Stimulated activated CD8-positive, alpha-beta memory T cell treated with anti-CD3 and anti-CD28 coated beads, Interleukin-7, amount 100 ng/mL, for 48 hours (primary cell): ENCODE measurements around the gene MCAT.
"Not testable (repeated sequence)": the region's sequence is repeated elsewhere in the genome, so short reads cannot be mapped to it uniquely, and the experiment has no call there.

Experiments used
- DNase-seq, 2 donors: peaks; one replicate each; pipeline ENCODE4 v3.0.0-alpha.2; 2020; ENCODE audit warnings: low read depth in 1 of 2; ENCODE audit errors: extremely low read depth in 1 of 2

The MCAT gene

DNA sequence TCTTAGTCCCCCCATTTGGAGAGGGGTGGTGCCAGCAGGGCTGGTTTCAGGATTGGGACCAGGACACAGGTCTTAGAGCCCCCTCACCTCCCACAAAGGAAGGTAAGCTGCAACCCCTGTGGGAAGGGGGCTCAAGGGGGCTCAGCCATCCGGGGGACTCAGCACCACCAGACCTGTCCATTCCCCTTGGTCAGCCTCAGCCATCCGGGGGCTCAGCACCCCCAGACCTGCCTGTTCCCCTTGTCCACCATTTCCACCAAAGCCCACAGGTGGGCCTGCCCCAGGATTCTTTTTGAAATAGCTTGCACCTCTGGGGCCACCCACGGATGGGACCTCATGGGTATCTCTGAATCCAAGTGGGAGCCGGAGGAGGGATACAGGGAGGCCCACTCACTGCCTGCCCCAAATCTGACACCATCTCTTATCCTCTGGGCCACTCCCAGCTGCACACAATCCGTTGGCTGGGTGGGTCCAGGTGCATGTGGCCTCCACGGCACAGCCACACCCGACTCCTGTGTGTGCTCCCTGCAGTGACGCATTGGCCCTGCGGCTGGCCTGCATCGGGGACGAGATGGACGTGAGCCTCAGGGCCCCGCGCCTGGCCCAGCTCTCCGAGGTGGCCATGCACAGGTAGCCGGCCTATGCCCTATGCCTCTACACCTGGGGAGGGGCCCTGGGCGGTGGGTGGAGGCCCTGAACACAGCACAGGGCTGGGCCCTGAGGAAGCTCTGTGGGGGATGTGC is 15.9 kb downstream of the MCAT start:
- no peak for DNase-seq

DNA sequence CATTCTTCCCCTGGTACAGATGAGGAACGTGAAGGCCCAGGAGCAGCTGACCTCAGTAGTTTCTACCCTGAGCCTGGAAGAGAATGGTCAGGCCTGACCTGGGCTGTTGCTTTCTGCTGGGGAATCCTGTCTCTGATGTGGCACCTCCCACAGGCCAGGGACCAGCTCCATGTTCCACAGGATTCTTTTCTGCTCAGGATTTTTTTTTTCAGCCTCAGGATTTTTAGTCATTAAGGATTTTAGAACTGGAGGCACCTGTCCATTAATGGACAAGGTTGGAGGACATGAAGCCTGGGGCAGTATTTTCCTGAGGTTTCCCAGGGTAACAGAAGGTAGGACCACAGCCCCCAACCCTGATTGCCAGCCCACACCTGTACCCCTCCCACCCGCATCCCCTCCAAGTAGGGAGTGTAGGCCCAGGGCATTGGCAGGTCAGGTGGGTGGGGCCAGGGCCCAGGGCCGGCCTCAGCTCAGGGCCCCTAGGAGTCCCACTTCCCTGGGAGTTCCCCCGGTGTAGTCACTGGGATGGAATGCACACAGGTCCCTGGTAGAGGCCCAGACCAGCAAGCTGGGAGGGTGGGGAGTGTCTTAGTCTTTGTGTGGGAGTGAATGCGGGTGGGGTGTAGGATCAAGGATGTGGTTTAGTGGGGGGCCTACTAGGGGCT is 16.6 kb downstream of the MCAT start:
- no peak for DNase-seq

DNA sequence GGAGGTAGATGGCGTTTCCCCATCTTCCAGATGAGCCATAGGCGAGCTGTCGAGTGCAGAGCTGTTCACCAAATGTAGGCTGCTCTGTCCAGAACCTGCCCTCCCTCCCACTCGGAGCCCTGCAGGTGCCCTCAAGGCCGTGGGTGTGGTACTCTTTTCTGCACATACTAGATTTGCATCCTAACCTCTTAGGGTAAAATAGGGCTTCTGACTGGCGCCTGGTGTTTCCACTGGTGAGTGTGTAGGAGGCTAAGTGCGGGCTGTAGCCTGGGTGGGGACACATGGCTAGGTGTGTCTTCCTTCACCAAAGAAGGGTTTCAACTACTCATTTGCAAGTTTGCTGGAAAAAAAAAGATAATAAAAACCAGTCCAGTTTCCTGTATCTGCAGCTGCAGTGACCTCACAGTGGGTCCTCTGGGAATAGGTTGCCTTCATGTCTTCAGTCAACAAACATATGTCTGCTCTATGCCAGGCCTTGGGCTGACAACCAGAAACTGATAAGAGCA is 24.2 kb downstream of the MCAT start:
- DNase-seq: no peak

DNA sequence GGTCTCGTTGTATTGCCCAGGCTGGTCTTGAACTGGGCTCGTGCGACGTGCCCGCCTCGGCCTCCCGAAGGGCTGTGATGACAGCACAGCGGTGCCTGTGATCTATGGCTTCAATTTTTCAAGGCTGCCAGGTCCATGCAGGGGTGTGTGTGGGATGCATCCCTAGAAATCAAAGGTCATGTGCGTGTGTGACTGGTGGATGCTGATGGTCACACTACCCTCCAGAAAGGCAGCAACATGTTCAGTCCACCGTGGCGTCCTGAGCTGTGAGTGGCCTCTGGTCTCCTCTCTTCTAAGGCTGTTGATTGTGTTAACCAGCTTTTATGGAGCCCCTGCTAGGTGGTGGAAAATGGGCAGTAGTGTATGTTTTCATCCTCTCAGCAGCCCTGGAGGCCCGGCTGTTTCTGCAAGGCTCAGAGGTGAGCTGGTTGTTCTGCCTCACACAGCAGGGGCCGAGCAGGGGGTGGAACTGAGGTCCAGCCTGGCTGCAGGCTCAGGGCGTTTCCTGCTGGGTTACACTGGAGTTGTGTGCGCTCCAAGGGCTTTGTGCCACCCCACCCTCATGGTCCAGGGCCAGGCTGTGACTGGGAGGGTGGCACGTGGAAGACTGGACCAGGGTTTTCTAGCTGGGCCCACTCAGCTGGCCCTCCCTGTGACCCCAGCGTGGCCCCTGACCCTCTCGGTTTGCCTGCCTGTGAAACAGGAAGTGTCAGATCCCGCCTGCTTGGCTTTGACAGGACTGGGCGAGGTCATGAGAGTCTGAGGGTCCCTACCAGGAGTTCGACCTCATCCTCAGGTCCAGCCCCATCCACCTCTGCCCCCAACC is 25.0 kb downstream of the MCAT start:
- no peak for DNase-seq

- DNase-seq: no peak
Observed at GRCh38 chr22:43116932-43117331, 26.3 kb downstream of the MCAT start.

DNA sequence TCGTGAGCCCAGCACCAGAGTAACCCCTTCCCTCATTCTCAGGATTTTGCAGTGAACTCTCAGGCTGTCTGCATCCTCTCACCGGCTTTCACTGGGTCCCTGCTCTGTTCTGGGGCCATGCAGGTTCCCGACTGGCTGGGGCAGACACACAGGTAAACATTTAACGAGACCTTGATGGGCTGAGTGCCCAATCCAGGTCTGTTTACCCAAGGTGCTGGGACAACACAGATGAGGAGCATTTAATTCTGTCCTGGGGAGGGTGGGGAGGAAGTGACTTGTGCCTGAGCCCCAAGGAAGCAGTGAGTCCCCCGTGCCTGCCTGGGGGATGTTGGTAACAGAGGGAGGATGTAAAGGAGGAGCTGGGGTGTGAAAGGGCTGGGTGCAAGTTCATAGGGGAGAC is 28.2 kb downstream of the MCAT start:
- no peak for DNase-seq

- DNase-seq: no peak
Observed at GRCh38 chr22:43113526-43114251, 29.5 kb downstream of the MCAT start.

DNA sequence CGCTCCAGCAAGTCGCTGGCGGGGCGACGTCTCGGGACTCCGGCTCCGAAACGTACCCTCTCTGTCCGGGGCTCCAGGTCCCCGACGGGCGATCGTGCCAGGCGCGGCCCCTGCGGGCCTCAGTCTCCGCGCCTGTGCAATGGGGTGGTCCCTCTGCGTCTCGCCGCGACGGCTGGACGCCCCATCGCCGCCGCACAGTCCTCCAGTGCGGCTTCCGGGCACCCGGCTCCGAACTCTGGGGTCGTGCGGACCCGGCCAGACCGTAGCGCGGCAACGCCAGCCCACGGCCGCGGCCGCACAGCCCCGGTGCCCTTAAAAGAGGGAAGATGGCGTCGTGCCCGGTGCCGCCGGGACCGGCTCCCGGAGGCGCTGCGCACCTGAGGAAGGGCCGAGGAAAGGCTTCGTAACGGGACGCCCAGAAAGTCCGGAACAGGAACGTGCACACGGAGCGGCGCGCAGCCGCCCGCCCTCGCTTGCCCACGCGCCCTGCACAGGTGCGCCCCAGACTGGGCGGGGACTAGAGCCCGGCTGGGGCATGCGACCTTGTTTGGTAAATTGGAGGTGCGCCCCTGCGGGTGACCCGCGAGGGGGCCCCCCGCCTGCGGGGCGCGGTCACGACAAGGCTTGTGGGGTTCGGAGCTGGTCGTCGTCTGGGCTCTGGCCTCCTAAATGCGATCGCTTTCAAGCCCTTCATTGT is 32.1 kb downstream of the MCAT start:
- DNase-seq: no peak

- DNase-seq: no peak
Observed at GRCh38 chr22:43110444-43110926, 32.7 kb downstream of the MCAT start, which contains the start of gene BIK. Gene BIK (plus strand): TSS chr22:43110750. CDS start chr22:43124023, 13,273 bp downstream.

DNA sequence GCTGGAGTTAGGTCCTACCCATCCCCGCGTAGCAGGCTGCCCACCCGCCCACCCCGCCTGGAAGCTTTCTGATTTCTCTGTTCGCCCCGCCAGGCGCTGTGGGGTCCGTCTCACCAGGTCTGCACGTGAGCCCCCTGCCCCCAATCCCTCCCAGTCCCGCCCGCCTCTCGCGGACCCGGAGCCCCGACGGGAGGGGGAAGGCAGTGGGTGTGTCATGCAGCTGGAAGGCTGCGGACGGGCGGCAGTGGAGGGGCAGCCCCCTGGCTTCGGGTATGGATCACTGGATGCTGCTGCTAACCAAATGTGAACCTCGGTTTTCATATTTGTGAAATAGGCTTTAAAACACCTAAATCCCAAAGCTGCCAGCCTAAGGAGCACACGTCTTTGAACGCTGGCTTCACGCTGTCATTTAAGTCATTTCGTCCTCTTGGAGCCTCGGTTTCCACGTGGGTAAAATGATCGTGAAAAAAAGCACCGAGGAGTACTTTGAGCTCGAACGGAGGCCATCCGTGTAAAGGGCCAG is 33.2 kb downstream of the MCAT start:
- no peak for DNase-seq

DNA sequence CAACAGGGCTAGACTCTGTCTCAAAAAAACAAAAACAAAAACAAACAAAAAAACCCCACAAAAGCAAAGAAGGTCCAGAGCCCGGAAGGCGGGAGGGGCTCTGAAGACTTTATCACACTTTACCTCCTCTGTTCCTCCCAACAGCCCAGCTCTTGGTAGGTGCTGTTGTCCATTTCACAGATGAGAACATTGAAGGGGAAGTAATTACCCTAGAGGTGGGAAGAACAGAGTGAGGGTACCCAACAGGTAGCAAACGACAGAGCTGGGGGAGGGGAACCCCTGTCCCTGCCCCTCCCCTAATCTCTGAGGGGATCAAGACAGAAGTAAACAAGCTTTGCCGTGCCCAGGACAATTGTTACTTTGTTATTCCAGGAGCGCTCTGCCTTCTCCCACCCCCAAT is 33.7 kb downstream of the MCAT start:
- DNase-seq: no peak

DNA sequence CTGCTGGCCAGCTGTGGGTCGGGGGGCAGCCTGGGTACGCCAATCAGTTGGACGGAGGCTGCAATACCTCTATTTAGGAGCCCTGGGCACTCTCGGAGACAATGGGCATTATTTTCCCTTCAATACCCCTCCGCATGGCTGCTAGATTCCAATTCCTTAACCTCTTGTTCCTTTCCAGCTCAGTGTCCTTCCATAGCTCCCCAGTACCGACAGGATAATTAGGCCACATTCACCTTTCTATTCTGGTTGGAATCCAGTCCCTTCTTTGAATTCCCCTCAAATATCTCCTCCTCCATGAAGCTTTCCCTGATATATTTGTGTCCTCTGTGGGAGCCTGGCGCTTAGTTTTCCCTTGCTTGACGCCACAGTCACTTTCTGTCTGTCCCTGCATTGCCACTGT is 36.9 kb downstream of the MCAT start:
- no peak for DNase-seq

DNA sequence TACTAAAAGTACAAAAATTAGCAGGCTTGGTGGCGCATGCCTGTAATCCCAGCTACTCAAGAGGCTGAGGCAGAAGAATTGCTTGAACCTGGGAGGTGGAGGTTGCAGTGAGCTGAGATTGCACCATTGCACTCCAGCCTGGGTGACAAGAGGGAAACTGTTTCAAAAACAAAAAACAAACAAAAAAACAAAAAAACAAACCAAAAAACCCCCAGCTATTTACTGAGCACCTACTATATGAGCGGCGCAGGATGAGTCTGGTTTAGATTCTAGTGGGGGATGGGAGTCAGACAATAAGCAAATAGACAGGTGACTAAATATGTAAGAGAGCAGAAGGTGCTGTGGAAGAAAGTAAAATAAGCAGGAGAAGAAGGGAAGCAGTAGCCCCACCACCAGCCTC is 38.2 kb downstream of the MCAT start:
- DNase-seq: not testable (repeated sequence)

- not testable (repeated sequence) for DNase-seq
Observed at GRCh38 chr22:43104056-43104625, 39.1 kb downstream of the MCAT start.

DNA sequence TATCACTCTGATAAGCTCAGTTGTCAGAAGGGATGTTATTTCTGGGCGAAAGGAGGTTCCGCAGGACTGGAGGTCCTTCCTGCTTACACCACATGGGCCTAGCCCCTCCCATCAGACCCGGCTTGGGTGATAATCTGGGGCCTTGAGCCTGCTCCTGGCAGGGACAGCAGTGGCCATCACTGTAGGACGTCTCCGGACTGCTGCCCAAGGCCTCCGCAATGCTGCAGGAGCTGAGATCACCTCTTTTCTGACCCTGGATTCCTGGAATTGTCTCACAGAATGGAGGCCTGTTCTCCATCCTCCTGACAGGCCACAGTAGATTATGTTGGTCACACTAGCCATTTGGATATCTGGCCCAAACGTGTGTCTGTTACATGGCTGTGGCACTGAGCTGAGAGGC is 41.9 kb downstream of the MCAT start:
- no peak for DNase-seq

DNA sequence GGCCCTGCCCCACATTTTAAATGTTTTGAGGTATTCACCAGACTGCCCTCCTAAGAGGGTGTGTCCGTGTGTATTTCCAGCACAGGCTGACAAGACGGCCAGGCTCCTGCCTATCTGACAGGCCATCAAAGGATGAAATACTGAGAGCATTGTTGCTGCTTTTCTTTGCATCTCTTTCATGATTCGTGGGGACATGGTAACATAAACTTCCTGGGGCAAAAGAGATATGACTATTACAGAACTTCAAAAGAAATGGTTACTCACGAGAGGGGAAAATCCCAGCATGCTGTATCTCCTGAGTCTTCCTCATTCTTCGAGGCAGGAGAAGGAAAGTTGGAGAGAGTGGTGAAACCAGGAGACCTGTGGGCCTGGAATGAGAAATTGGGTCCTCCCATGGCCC is 43.0 kb downstream of the MCAT start:
- DNase-seq: no peak

- DNase-seq: no peak
Observed at GRCh38 chr22:43099095-43099494, 44.1 kb downstream of the MCAT start.

GRCh38 chr22:43098356-43098755 is 44.8 kb downstream of the MCAT start:
- no peak for DNase-seq

DNA sequence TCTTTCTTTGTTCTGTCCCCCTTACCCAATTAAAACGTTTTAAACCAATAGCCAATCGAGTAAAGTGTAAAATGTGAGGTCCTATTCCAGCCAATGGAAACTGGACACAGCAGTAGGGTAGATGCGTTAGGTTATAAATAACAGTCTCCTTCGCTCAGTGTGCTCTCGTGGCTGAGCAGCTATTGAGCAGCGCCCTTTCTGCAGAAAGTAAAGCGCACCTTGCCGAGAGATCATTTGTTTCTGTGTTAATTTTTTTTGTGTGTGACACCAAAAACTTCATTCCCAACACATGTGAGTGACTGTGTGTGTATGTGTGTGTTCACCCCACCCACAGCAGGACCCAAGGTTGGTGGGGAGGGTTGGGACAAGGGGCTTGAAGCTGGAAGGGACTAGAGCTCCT is 46.8 kb downstream of the MCAT start:
- DNase-seq: no peak
